ENCODE results near the gene WASF3. TPM values are rescaled to one million over a fixed set of nuclear protein-coding genes. Genes with fewer than 3 reads are reported as not detected.

Gene WASF3
- total RNA-seq, 1 experiment from 2014 or later, result 3.4 TPM

- Histone ChIP-seq H3K9me2 (ENCODE audit: insufficient read depth) (no peaks in the 10 kb centered on the region), H2AFZ (ENCODE audit: low read depth, low read length, poor library complexity, severe bottlenecking) (no peak overlapping the region), H3K27ac (ENCODE audit: low read depth, low read length) (no peak overlapping the region), H4K20me1 (ENCODE audit: insufficient read depth) (no peaks in the 10 kb centered on the region), H3K9ac (ENCODE audit: low read length) (no peak overlapping the region), H3K4me3 (replicated peaks in 1 of 2; ENCODE audit: low read depth in 1 of 2, low read length in 2 of 2) (no peak overlapping the region), H3K36me3 (ENCODE audit: control insufficient read depth in 1 of 2, insufficient read depth in 2 of 2, low read length in 2 of 2) (no peaks in the 10 kb centered on the region), H3K79me2 (ENCODE audit: insufficient read depth, low read length) (no peaks in the 10 kb centered on the region), H3K4me2 (ENCODE audit: low read length) (no peak overlapping the region), H3K27me3 (ENCODE audit: insufficient read depth, low read length) (peaks cover 19% of the 10 kb centered on the region; the same call in 1 of the 2 replicates), H3K9me3 (ENCODE audit: control insufficient read depth in 1 of 2, insufficient read depth in 1 of 2, low read depth in 1 of 2, low read length in 2 of 2) (no peaks in the 10 kb centered on the region), H3K4me1 (ENCODE audit: control insufficient read depth in 1 of 2, insufficient read depth in 2 of 2, low read length in 2 of 2) (no peaks in the 10 kb centered on the region)
- BruUV-seq (replicated peaks), result no TSS peak
- no peak for TF ChIP-seq EZH2 (IDR thresholded peaks at IDR 0.05)
- no peak for TF ChIP-seq FOSL1 (IDR thresholded peaks at IDR 0.05; ENCODE audit: low read depth)
- TF ChIP-seq SRF (IDR thresholded peaks at IDR 0.05; ENCODE audit: low read depth), result no peak
- no peak for TF ChIP-seq CBX3 (IDR thresholded peaks at IDR 0.05; ENCODE audit: low read depth)
- CTCF ChIA-PET, result interaction anchor here (1.0 kb wide), 1 partner anchor 9 kb away, joined by 3 read pairs; no protein-coding TSS in a partner anchor
- no peak for ATAC-seq
- RAD21 ChIA-PET (ENCODE audit: low non-redundant PET in 1 of 2, low total read pairs in 2 of 2, uncharacterized antibody in 2 of 2, unreplicated experiment in 2 of 2), result no interaction called here
- intact Hi-C loops (cut with micrococcal nuclease), result no loop called here
- POLR2A ChIA-PET, result no interaction called here
- DNase-seq (ENCODE audit: low read depth, low spot score), result no peak
Measured at GRCh38 chr13:26596458-26596857, 39.0 kb downstream of the WASF3 start.

- Histone ChIP-seq H2AFZ (ENCODE audit: low read depth, low read length, poor library complexity, severe bottlenecking) (no peak overlapping the region), H3K4me2 (ENCODE audit: low read length) (no peak overlapping the region), H3K9me2 (ENCODE audit: insufficient read depth) (no peaks in the 10 kb centered on the region), H3K27ac (ENCODE audit: low read depth, low read length) (no peak overlapping the region), H3K36me3 (ENCODE audit: control insufficient read depth in 1 of 2, insufficient read depth in 2 of 2, low read length in 2 of 2) (no peaks in the 10 kb centered on the region), H4K20me1 (ENCODE audit: insufficient read depth) (no peaks in the 10 kb centered on the region), H3K4me3 (replicated peaks in 1 of 2; ENCODE audit: low read depth in 1 of 2, low read length in 2 of 2) (no peak overlapping the region), H3K79me2 (ENCODE audit: insufficient read depth, low read length) (no peaks in the 10 kb centered on the region), H3K27me3 (ENCODE audit: insufficient read depth, low read length) (peaks cover 14% of the 10 kb centered on the region; the same call in 1 of the 2 replicates), H3K9me3 (ENCODE audit: control insufficient read depth in 1 of 2, insufficient read depth in 1 of 2, low read depth in 1 of 2, low read length in 2 of 2) (no peaks in the 10 kb centered on the region), H3K4me1 (ENCODE audit: control insufficient read depth in 1 of 2, insufficient read depth in 2 of 2, low read length in 2 of 2) (no peaks in the 10 kb centered on the region), H3K9ac (ENCODE audit: low read length) (no peak overlapping the region)
- RAD21 ChIA-PET (ENCODE audit: low non-redundant PET in 1 of 2, low total read pairs in 2 of 2, uncharacterized antibody in 2 of 2, unreplicated experiment in 2 of 2), result no interaction called here
- POLR2A ChIA-PET, result no interaction called here
- ATAC-seq (no peak), DNase-seq (ENCODE audit: low read depth, low spot score) (no peak)
- BruUV-seq (replicated peaks), result no TSS peak
- TF ChIP-seq RAD21 (IDR thresholded peaks at IDR 0.05; ENCODE audit: low read depth) (no peak), SRF (IDR thresholded peaks at IDR 0.05; ENCODE audit: low read depth) (no peak), CTCF (IDR thresholded peaks at IDR 0.05 in 2 of 3, conservative IDR thresholded peaks at IDR 0.05 in 1 of 3; ENCODE audit: borderline replicate concordance in 1 of 3, insufficient read depth in 1 of 3, low read depth in 2 of 3, low read length in 2 of 3) (no peak), CEBPB (IDR thresholded peaks at IDR 0.05; ENCODE audit: low read depth) (no peak)
- CTCF ChIA-PET, result no interaction called here
- intact Hi-C loops (cut with micrococcal nuclease), result no loop called here
Measured at GRCh38 chr13:26599403-26599802, 41.9 kb downstream of the WASF3 start.
